Measurements from ENCODE around the gene NFE2L1. TPM values are rescaled to one million over a fixed set of nuclear protein-coding genes. Genes with fewer than 3 reads are reported as not detected.
"Not testable (repeated sequence)": the region's sequence is repeated elsewhere in the genome, so short reads cannot be mapped to it uniquely, and the experiment has no call there.

The NFE2L1 gene, protein sequence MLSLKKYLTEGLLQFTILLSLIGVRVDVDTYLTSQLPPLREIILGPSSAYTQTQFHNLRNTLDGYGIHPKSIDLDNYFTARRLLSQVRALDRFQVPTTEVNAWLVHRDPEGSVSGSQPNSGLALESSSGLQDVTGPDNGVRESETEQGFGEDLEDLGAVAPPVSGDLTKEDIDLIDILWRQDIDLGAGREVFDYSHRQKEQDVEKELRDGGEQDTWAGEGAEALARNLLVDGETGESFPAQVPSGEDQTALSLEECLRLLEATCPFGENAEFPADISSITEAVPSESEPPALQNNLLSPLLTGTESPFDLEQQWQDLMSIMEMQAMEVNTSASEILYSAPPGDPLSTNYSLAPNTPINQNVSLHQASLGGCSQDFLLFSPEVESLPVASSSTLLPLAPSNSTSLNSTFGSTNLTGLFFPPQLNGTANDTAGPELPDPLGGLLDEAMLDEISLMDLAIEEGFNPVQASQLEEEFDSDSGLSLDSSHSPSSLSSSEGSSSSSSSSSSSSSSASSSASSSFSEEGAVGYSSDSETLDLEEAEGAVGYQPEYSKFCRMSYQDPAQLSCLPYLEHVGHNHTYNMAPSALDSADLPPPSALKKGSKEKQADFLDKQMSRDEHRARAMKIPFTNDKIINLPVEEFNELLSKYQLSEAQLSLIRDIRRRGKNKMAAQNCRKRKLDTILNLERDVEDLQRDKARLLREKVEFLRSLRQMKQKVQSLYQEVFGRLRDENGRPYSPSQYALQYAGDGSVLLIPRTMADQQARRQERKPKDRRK
- 100 to 1,000 TPM; 101 to 105 TPM for total RNA-seq

DNA sequence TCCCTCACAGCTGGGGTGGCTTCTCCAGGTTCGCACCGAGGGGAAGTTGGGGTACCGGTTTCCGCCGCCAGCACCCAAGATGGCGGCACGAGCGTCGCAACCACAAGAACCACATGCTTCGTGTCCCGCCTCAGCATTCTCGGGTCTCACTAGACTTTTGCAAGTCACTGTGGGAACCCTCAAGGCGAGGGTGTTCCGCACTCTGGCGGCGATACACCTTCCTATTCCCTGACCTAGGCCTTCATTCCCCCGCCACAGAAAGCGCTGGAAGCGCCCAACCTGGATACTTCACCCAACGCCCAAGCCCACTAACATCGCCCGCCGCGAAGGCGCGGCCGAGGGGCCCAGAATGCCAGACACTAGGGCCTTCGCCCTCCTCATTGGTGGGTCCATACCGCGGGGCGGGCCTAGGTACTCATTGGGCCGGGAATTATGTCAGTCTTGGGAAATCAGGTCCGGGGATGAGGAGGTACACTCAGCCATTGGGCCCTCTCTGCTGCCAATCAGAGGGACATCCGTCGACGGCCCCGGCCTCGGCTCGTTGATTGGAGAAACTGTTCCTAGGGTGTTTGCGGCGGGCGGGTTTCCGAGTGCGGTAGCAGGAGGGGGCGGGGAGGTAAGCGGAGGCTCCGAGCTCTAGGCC is at the start of gene NFE2L1:
NFE2L1 (plus strand) TSS at position 619 of the 643 bp plus-strand sequence. CDS start 2,760 bp downstream, outside the sequence.
- CTCF ChIA-PET = interaction anchor here (0.5 to 6.1 kb wide), 9 partner anchors 10 to 1630 kb away, joined by 3 to 28 read pairs (median 4); partner anchors contain the start of genes CDK5RAP3 and COPZ2

DNA sequence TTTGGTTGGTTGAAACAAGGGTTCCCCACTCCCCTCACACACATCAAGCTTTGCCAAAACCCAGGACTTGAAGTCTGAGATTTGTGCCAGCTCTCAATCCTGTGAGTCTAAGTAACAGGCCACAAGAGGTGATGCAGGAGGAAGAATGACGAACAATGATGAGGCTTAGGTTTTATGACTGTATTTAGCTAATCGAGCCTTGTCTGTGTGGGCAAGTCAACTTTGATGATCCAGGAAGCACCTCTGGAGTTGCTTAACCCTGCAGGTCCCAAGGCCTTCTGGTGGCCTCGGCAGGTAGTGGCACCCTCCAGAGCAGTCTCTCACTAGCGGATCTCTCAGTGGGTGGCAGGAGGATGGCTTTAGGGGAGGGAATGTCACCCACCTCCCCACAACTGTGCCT is 48.6 kb upstream of the NFE2L1 start:
- CTCF ChIA-PET = interaction anchor here (0.7 to 2.4 kb wide), 2 partner anchors 21 to 28 kb away, joined by 3 to 10 read pairs; partner anchors contain the start of gene CDK5RAP3
- POLR2A ChIA-PET = no interaction called here

More for the DNA sequence above, at the start of gene NFE2L1:
- POLR2A ChIA-PET = interaction anchor here (0.6 to 1.4 kb wide), 6 partner anchors 10 to 552 kb away, joined by 3 to 5 read pairs (median 3); partner anchors contain the start of genes CBX1 and SNX11

DNA sequence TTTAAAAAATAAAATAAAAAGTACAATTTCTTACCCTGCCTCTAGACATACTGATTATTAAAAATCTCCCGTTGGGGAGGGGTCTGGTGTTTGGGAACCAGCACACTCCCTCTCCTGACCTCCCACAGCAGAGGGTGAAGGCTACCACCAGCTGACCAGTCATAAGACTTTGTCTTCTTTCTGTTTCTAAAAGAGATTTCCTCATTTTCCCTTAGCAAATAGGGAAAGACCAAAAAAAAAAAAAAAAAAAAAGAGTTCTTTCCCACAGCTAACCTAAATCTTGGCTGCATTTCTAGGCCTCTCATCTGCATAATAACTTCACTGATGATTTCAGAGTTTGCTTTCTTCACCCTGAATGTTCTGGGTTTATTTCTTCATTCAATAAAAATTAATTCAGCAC is 47.0 kb upstream of the NFE2L1 start:
- POLR2A ChIA-PET = no interaction called here

DNA sequence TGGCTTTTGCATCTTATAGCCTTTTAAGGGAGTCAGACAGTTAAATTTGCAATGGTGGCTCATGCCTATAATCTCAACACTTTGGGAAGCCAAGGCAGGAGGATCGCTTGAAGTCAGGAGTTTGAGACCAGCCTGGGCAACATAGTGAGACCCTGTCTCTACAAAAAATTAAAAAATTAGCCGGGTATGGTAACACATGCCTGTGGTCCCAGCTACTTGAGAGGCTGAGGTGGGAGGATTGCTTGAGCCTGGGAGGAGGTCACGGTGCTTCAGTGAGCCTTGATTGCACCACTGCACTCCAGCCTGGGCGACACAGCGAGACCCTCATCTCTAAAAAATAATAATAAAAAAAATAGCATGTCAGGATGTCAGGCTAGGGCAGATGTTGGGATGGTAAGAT is 46.5 kb upstream of the NFE2L1 start:
- POLR2A ChIA-PET = not testable (repeated sequence)

More for the DNA sequence above, 47.0 kb upstream of the NFE2L1 start:
- CTCF ChIA-PET = interaction anchor here (0.6 to 2.4 kb wide), 4 partner anchors 10 to 613 kb away, joined by 4 to 10 read pairs (median 5); partner anchors contain the start of gene CDK5RAP3

DNA sequence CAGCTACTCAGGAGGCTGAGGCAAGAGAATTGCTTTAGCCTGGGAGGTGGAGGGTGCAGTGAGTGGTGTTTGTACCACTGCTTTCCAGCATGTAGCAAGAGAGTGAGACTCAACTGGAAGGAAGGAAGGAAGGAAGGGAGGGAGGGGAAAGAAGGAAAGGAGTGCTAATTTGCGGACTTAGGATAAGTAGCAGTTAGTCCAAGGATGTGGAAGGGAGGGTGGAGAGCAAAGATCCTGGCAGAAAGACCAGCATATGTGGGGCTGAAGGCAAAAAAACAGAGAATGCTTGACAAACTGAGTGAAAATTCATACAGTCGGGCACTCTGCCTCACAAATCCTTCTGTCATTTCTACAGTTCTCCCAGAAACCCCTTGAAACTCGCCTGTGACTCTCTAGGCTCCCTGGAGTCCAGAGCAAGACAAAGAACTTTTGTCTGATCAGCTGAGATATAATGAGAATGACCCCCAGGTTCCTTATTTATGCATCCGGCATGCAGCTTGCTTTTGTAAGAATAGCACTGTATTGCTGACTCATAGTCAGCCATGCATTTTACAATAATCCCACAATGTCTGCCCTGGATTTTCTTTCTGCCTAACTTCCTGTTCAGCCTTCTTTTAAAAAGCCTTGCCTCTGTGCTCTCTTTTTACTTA is 45.8 kb upstream of the NFE2L1 start:
- CTCF ChIA-PET = interaction anchor here (0.7 kb wide), 1 partner anchor 83 kb away, joined by 3 read pairs; no protein-coding TSS in a partner anchor
- POLR2A ChIA-PET = no interaction called here

More for the DNA sequence above, 46.5 kb upstream of the NFE2L1 start:
- CTCF ChIA-PET = interaction anchor here (0.6 to 2.4 kb wide), 4 partner anchors 9 to 612 kb away, joined by 4 to 10 read pairs (median 5); partner anchors contain the start of gene CDK5RAP3

DNA sequence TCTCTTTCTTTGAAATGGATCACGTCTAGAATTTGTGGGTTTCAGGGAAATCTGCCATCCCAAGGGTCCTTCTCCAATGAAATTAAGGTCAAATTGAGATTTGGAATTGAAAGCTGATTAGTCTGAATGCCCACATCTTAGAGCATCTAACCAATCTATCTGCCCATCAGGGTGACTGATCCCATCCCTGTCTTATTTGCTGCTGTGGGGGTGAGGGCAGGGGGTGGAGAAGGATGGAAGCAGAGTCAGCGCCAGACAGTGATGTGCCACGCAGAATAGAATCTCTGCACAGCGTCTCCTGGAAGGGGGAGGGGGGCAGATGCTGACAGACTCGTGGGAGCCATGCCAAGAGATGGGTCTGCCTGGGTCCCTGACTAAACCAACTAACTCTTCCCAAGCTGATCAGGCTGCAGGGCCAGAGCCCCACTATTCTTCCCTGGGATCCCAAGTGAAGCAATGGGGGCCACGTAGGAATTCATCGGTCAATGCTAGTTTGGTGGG is 45.2 kb upstream of the NFE2L1 start:
- CTCF ChIA-PET = interaction anchor here (0.7 to 1.7 kb wide), 2 partner anchors 15 to 84 kb away, joined by 3 to 8 read pairs; no protein-coding TSS in a partner anchor
- POLR2A ChIA-PET = no interaction called here

DNA sequence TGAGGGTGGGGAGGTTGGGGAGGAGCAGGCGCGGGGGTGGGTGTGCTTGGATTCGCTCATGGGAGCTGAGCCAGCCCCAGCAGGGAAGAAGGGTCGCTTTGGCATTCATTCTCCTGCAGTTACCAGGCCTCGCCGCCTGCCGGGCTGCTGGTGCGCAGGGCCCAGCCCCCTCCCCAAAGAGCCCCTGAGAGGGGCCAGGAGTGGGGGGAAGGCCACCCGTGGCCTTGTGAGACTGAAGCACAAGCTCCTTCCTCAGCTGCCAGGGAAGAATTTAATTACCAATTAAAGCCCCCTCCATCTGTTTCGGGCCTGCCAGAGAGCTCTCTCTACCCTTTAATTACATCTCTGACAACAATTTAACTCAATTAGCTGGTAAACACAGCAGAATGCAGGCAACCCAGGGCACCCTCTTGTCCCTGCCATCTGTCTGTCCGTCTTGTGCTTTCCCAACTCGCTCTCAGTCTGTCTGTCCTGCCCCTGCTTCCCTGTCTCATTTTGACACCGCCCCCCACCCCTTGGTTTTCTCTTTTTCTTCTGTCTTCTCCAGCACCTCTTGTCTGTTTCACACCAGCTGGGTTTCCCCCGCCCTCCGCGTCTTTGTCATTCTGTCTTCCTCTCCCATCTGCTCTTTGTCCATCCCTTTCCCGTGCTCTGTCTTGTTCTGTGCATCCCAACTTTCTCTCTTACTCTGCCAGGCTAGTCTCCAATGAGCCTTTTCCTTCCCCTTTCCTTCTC is 44.6 kb upstream of the NFE2L1 start:
- CTCF ChIA-PET = interaction anchor here (0.7 to 1.7 kb wide), 3 partner anchors 15 to 84 kb away, joined by 3 to 8 read pairs (median 3); no protein-coding TSS in a partner anchor
- POLR2A ChIA-PET = no interaction called here

DNA sequence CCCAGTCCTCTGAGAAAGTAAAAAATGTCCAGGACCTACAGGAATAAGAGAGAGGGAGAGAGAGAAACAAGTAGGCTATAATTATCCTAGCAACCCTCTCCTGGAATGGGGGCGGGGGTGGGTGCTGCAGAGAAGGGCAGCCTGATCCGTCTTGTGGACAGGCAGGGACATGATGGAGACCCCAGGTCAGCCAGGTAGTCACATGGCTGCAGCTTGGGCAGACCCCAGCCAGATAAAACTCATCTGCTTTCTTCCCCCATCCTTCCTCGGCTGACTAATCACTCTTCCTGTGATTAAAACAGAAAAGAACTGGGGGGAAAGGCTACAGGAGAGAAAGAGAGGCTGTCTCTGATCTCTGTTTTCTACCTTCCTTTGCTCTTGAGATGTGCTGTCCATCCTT is 43.2 kb upstream of the NFE2L1 start:
- ChIA-PET CTCF (interaction anchor here (0.6 to 0.9 kb wide), 2 partner anchors 16 to 58 kb away, joined by 3 read pairs; no protein-coding TSS in a partner anchor), POLR2A (no interaction called here)

DNA sequence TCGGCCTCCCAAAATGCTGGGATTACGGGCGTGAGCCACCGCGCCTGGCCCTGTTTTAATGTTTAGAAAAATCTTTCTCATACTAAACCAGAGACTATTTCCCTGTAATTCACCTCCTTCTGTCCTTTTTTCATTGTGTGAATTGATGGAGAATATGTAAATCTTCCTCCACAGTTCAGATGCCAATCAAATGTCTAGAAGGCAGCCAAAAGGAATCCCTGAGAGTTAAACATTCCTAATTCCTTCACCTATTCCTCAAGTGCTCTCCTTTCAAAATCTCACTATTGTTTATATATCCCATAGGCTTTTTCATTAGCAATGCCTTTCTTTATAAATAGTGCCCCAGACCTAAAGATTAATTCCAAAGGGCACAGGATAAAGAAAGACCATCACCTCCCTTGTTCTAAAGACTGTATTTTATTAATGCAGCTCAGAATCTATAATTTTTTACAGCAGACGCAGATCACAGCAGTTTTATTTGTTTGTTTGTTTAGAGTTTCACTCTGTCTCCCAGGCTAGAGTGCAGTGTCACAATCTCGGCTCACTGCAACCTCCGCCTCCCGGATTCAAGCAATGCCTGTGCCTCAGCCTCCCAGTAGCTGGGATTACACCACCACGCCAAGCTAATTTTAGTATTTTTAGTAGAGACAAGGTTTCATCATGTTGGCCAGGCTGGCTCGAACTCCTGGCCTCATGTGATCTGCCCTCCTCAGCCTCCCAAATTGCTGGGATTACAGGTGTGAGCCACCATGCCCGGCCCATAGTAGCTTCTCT is 41.0 kb upstream of the NFE2L1 start:
- CTCF ChIA-PET = no interaction called here
- POLR2A ChIA-PET = no interaction called here

DNA sequence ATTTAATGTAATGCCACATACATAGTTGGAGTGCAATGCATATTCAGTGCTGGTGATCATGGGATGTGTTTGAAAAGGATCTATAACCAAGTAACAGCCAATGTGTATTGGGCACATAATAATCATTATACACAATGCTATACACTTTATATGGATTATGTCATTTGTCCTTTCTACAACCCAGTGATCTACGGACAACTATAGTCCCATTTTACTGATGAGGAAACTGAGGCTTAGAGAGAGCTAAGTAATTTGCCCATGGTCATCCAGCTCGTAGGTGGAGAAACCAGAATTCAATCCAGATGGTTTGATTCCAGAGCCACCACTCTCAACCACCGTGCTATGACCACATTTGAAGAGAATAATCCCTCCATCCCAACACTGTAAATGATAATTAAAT is 38.0 kb upstream of the NFE2L1 start:
- ChIA-PET CTCF (interaction anchor here (0.7 to 1.9 kb wide), 4 partner anchors 31 to 90 kb away, joined by 3 to 8 read pairs (median 4); no protein-coding TSS in a partner anchor), POLR2A (interaction anchor here (0.6 kb wide), 2 partner anchors 56 to 99 kb away, joined by 3 read pairs; no protein-coding TSS in a partner anchor)

DNA sequence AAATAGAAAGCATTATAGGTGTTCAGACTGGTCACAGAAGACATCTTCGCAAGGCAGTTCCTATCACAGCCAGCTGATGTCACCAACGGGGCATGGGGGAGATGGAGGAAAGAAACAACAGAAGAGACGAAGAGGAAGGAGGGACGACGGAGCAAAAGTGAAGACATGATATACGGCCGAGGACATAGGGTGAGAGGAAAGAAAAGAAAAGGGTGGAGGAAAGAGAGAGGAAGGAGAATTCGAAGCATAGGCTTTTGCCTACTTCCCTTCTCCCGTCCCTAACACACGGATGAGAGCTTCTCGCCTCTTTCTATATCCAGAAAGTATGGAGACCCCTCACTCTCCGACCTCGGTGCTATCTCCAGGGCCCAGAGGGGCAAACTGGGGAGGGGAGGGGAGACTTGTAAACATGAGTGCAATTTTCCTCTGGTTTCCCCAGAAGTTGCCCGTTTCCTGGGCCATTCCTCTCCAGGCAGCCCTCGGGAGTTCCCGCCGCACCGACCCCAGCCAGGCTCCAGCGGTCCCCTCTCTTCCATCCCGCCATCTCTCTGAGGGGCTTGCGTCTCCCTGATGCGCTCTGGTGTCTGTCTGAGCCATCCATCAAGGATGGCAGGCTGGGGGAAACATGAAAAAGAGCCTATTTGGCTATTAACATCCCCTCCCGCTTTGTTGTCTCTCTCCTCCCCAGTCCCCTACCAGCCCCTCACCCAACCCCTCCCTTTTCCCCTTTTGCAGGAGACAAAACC is 36.6 kb upstream of the NFE2L1 start:
- ChIA-PET POLR2A (no interaction called here), CTCF (interaction anchor here (0.7 to 2.4 kb wide), 7 partner anchors 10 to 468 kb away, joined by 3 to 12 read pairs (median 4); no protein-coding TSS in a partner anchor)

DNA sequence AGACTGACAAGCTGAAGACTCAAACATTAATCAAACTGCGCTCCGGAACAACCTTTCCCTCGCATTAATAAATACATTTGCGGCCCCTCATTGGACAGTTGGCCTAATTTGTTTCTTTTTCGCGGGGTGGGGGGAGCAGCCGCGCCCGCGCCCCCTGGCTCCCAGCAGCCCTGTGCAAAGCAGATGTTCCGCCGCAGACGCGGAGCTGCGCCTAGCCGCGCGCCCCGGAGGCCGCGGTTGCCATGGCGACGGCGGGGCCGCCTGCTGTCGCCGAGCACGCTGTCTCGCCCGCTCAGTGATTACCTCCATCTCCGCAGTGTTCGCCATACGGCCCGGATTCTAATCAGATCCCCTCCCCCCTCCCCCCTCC is 36.0 kb upstream of the NFE2L1 start:
- CTCF ChIA-PET = interaction anchor here (1.2 to 2.4 kb wide), 5 partner anchors 14 to 68 kb away, joined by 3 to 12 read pairs (median 7); no protein-coding TSS in a partner anchor
- POLR2A ChIA-PET = no interaction called here

DNA sequence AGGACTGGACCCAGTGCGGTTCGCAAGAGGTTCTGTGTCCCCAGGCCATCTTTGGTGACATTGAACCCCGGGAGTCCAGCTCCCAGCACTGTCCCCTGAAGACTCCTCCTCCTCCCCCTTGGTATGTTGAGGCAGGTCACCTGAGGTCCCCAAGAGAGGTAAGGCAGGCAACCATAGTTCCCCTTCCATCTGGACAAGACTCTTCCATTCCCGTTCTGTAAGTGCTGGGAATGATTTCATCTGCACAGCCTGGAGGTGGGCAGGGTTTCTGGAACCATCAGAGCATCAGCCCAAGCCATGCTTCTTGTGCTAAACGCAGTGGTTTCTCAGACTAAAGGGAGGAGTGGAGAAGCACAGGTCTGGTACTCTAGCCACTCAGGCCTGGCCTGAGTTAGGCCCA is 35.5 kb upstream of the NFE2L1 start:
- POLR2A ChIA-PET = no interaction called here
- CTCF ChIA-PET = interaction anchor here (1.2 to 2.4 kb wide), 3 partner anchors 14 to 68 kb away, joined by 3 to 12 read pairs (median 7); no protein-coding TSS in a partner anchor

DNA sequence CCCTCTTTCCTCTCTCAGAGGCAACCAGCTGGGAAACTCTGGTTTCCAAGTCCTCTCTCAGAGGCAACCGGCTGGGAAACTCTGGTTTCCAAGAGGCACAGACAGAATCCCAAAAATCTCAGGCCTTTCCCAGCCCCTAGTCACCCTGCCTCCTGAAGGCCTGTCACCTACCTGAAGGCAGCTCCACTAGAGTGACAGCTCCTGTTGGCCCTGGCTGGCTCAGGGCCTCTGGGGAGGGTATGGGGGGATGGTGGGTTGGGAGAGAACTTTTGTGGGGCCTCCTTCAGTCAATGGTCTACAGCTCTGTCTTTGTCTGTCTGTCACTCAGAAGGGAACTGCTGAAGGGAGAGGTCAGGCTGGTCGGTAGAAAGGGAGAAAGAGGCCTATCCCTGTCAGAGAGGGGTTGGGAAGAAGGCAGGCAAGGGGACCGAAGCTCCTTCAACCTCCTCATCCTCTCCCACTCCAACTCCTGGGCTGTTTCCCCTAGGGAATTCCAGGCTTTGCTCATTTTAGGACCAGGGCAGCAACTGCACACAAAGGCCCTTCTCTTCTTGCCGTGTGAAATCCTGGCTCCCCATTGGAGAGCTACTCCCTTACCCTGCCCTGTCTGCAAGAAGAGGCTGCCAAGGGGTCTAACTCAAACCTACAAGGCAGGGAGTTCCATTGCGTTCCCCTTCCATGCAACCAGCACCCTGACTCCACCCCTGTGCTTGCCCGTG is 34.1 kb upstream of the NFE2L1 start:
- ChIA-PET POLR2A (no interaction called here), CTCF (interaction anchor here (0.9 kb wide), 1 partner anchor 125 kb away, joined by 3 read pairs; no protein-coding TSS in a partner anchor)

DNA sequence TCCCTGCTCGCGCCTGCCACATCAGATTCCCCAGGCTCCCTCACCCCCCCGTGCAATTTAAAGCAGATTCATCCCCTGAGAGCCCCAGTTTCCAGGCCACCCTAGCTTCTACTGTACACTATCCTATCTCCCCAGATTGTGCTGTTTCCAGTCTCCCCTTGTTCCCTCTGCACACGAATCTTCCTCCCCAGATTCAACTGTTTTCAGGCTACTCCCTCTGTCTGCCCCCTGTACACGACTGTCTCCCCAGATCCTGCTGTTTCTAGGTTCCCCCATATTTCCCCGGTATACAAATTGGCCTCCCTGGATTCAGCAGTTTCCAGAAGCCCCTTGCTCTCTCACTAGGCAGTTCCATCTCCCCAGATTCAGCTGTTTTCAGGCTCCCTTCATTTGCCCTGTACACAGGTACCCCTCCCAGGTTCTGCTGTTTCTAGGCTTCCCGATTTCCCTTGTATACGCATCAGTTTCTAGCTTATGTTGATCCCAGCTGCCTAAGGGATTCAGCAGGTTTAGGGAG is 33.5 kb upstream of the NFE2L1 start:
- ChIA-PET POLR2A (interaction anchor here (0.5 kb wide), 1 partner anchor 83 kb away, joined by 6 read pairs; no protein-coding TSS in a partner anchor), CTCF (no interaction called here)

All from activated CD8-positive, alpha-beta memory T cell treated with anti-CD3 and anti-CD28 coated beads for 36 hours (primary cell).